Hepatocyte (in vitro differentiated cells): Measurements from ENCODE around the gene ZMAT3.

Experiments
- CTCF ChIP-seq: fragments of 200-600 bp; sonication (generic); IDR thresholded peaks from 2 replicates; pipeline ENCODE4 v1.5.1; 2016; ENCODE audit warnings: antibody characterized with exemption, mild to moderate bottlenecking; ENCODE audit not compliant: poor library complexity
- EZH2 ChIP-seq: fragments of 200-600 bp; sonication (generic); IDR thresholded peaks from 2 replicates; pipeline ENCODE4 v1.6.1; 2016; ENCODE audit warnings: antibody characterized with exemption, mild to moderate bottlenecking, borderline replicate concordance

GRCh38 chr3:179107617-179108016, 36.0 kb upstream of the ZMAT3 start:
- no peak for TF ChIP-seq CTCF
- no peak for TF ChIP-seq EZH2
